GM12878 (cell line): ENCODE measurements around the gene PRKAB1. TPM values are rescaled to one million over a fixed set of nuclear protein-coding genes. Genes with fewer than 3 reads are reported as not detected.

ENCODE experiments used
- ATAC-seq: fragments of 200-7000 bp; cut with Tn5 transposase; 3 replicates; pipeline ENCODE4 v1.9.1; 2020; ENCODE audit warnings: mild to moderate bottlenecking, moderate library complexity
- BruUV-seq: library from RNA; stranded (reverse); fragments of 400-500 nt; replicated peaks from 2 replicates; lab custom pipeline; 2021; lab: Mats Ljungman, UMichigan
- CTCF ChIA-PET: fragments of 300-600 bp; sonication (Branson Sonifier 250); formaldehyde crosslinking; extraction: SDS; loops from one replicate; lab custom pipeline; 2021; ENCODE audit warnings: inconsistent platforms; lab: Yijun Ruan, JAX
- POLR2A ChIA-PET: fragments of 350-600 bp; formaldehyde crosslinking; extraction: SDS; loops from one replicate; lab custom pipeline; 2021; ENCODE audit warnings: inconsistent platforms; lab: Charles Lee
- RAD21 ChIA-PET: fragments of 300-600 bp; sonication (Branson Sonifier 250); formaldehyde crosslinking; loops from one replicate; lab custom pipeline; 2023; ENCODE audit warnings: antibody characterized with exemption; ENCODE audit not compliant: unreplicated experiment; lab: Charles Lee
- SMC1A ChIA-PET: fragments of 300-600 bp; sonication (Branson Sonifier 250); formaldehyde crosslinking; loops from one replicate; lab custom pipeline; 2023; ENCODE audit not compliant: unreplicated experiment, uncharacterized antibody; lab: Charles Lee
- DNase-seq: peaks from one replicate; pipeline ENCODE4 v3.0.0-alpha.2; 2011; ENCODE audit warnings: low read depth, low spot score
- FAIRE-seq: peaks from 3 replicates; lab custom pipeline; 2011; peaks lifted over from hg19 to GRCh38; lab: Jason Lieb, UNC
- H2AFZ ChIP-seq: 2 replicates; pipeline ENCODE4 v1.6.0; 2011; ENCODE audit warnings: low read depth, low read length, control low read depth; ENCODE audit not compliant: control insufficient read depth
- H3K27ac ChIP-seq: 2 replicates; pipeline ENCODE4 v1.5.1; 2011; ENCODE audit warnings: control low read depth; ENCODE audit not compliant: control insufficient read depth, insufficient read depth
- H3K27me3 ChIP-seq, 2 experiments: replicated peaks in 1 of 2; 2 replicates each; pipeline versions ENCODE4 v1.6.0 to v1.6.1; 2011; ENCODE audit warnings: low read length in 1 of 2; ENCODE audit not compliant: control insufficient read depth in 2 of 2, insufficient read depth in 2 of 2
- H3K36me3 ChIP-seq, 2 experiments: 2 replicates each; pipeline ENCODE4 v1.5.1; 2011; ENCODE audit warnings: low read length in 1 of 2; ENCODE audit not compliant: control insufficient read depth in 2 of 2, insufficient read depth in 2 of 2
- H3K4me1 ChIP-seq: 2 replicates; pipeline ENCODE4 v1.6.1; 2011; ENCODE audit warnings: mild to moderate bottlenecking, low read length, moderate library complexity, mixed read lengths; ENCODE audit not compliant: control insufficient read depth, insufficient read depth
- H3K4me2 ChIP-seq: 2 replicates; pipeline ENCODE4 v1.6.0; 2011; ENCODE audit warnings: control low read depth; ENCODE audit not compliant: control insufficient read depth, insufficient read depth
- H3K4me3 ChIP-seq: fragments of 200-600 bp; sonication (generic); 2 replicates; pipeline ENCODE4 v1.5.1; 2016
- H3K79me2 ChIP-seq: 2 replicates; pipeline ENCODE4 v1.6.0; 2011; ENCODE audit warnings: low read length; ENCODE audit not compliant: control insufficient read depth, insufficient read depth
- H3K9ac ChIP-seq: 2 replicates; pipeline ENCODE4 v1.8.0; 2011; ENCODE audit warnings: low read length, control low read depth, mixed read lengths; ENCODE audit not compliant: control insufficient read depth, insufficient read depth
- H3K9me3 ChIP-seq: replicated peaks from 3 replicates; pipeline ENCODE4 v1.5.1; 2011; ENCODE audit warnings: mild to moderate bottlenecking, low read length; ENCODE audit not compliant: control insufficient read depth, insufficient read depth
- H4K20me1 ChIP-seq: 2 replicates; pipeline ENCODE4 v1.6.0; 2011; ENCODE audit not compliant: control insufficient read depth, insufficient read depth
- CHD1 ChIP-seq: IDR thresholded peaks from 2 replicates; pipeline ENCODE4 v1.6.1; 2012; ENCODE audit warnings: low read depth, low read length, improper control_type of control experiment
- CREB1 ChIP-seq: IDR thresholded peaks from 2 replicates; pipeline ENCODE4 v1.6.1; 2012; ENCODE audit warnings: low read depth, mild to moderate bottlenecking, inconsistent platforms
- CREM ChIP-seq: IDR thresholded peaks from 2 replicates; pipeline ENCODE4 v1.6.1; 2014; ENCODE audit warnings: antibody characterized with exemption, low read depth
- GABPA ChIP-seq: IDR thresholded peaks from 2 replicates; pipeline ENCODE4 v1.6.1; 2014; ENCODE audit warnings: antibody characterized with exemption, low read depth, mild to moderate bottlenecking, inconsistent platforms
- IKZF2 ChIP-seq, 2 experiments: fragments of 450-650 bp; IDR thresholded peaks; 2 replicates each; pipeline ENCODE4 v1.6.1; 2017; ENCODE audit warnings: mild to moderate bottlenecking in 2 of 2, moderate library complexity in 2 of 2
- JUNB ChIP-seq: IDR thresholded peaks from 2 replicates; pipeline ENCODE4 v1.6.1; 2016; ENCODE audit warnings: antibody characterized with exemption, mild to moderate bottlenecking
- KLF5 ChIP-seq: fragments of 450-650 bp; IDR thresholded peaks from 2 replicates; pipeline ENCODE4 v1.6.1; 2014; ENCODE audit warnings: mild to moderate bottlenecking; ENCODE audit not compliant: partially characterized antibody
- MEF2B ChIP-seq: fragments of 450-650 bp; IDR thresholded peaks from 2 replicates; pipeline ENCODE4 v1.6.1; 2018; ENCODE audit warnings: mild to moderate bottlenecking, moderate library complexity; ENCODE audit not compliant: partially characterized antibody, poor library complexity, severe bottlenecking
- PAX5 ChIP-seq: IDR thresholded peaks from 2 replicates; pipeline ENCODE4 v1.6.1; 2011; ENCODE audit warnings: low read depth, low read length, borderline replicate concordance
- RFX5 ChIP-seq: IDR thresholded peaks from 2 replicates; pipeline ENCODE4 v1.6.1; 2011; ENCODE audit warnings: low read depth, low read length, improper control_type of control experiment
- SP1 ChIP-seq: IDR thresholded peaks from one replicate; pipeline ENCODE4 v1.6.1; 2011; ENCODE audit warnings: low read depth, low read length
- SPI1 ChIP-seq: IDR thresholded peaks from 2 replicates; pipeline ENCODE4 v1.6.1; 2011; ENCODE audit warnings: low read depth, mild to moderate bottlenecking, low read length, moderate library complexity, borderline replicate concordance; ENCODE audit not compliant: insufficient read depth
- SREBF1 ChIP-seq: IDR thresholded peaks from 2 replicates; pipeline ENCODE4 v1.6.1; 2012; ENCODE audit warnings: mild to moderate bottlenecking, low read length
- SREBF2 ChIP-seq: IDR thresholded peaks from 2 replicates; pipeline ENCODE4 v1.6.1; 2012; ENCODE audit warnings: mild to moderate bottlenecking, low read length
- SRF ChIP-seq, 2 experiments: IDR thresholded peaks; 2 replicates each; pipeline ENCODE4 v1.6.1; 2011; ENCODE audit warnings: low read depth in 2 of 2, low read length in 2 of 2, mild to moderate bottlenecking in 1 of 2, moderate library complexity in 1 of 2
- STAT3 ChIP-seq: IDR thresholded peaks from 2 replicates; pipeline ENCODE4 v1.6.1; 2011; ENCODE audit warnings: low read depth, low read length, improper control_type of control experiment
- ZZZ3 ChIP-seq: IDR thresholded peaks from 2 replicates; pipeline ENCODE4 v1.6.1; 2011; ENCODE audit warnings: low read depth; ENCODE audit not compliant: control insufficient read depth, insufficient read length
- WGBS: methylation state at CpG from one replicate; pipeline ENCODE4 v1.1.6; 2016; ENCODE audit warnings: low lambda C conversion rate; ENCODE audit not compliant: insufficient replicate concordance, insufficient coverage; ENCODE audit errors: missing lambda C conversion rate; 5-methylcytosine and 5-hydroxymethylcytosine counted together
- in situ Hi-C: fragments of 300-500 bp; cut with MboI; formaldehyde crosslinking; loops from 9 replicates; pipeline ENCODE4 v1.14.3; 2018; ENCODE audit warnings: mixed read lengths
- intact Hi-C: fragments of 100-400 bp; cut with micrococcal nuclease; formaldehyde crosslinking; loops from one replicate; pipeline ENCODE4 v1.14.2; 2022; ENCODE audit not compliant: unreplicated experiment
- polyA plus RNA-seq, 11 experiments: library from polyadenylated mRNA; depleted of rRNA in 4 of 11; unstranded in 6 of 11; stranded (reverse) in 5 of 11; fragments of >200 nt; fragmentation: Nextera tagmentation in 4 of 11; fragmentation: Illumina TruSeq in 1 of 11; extraction: Ambion mirVana in 4 of 11; extraction: Trizol in 1 of 11; gene quantifications; 1 replicate in 1 of 11; 2 replicates in 10 of 11; pipeline versions ENCODE4 v1.2.1 to v1.2.3, GENCODE V29; 2011 to 2016; ENCODE audit warnings: inconsistent platforms in 2 of 11, missing spikeins in 2 of 11, low read depth in 1 of 11
- total RNA-seq, 4 experiments: library from RNA; depleted of rRNA in 3 of 4; stranded (reverse); fragments of >200 nt in 3 of 4; fragmentation: Illumina TruSeq in 1 of 4; extraction: Trizol in 1 of 4; gene quantifications; 2 replicates each; pipeline versions ENCODE4 v1.2.1 to v1.2.3, GENCODE V29; 2013 to 2021
- TF ChIP-seq, protein P1 (sequence below): IDR thresholded peaks from 2 replicates; pipeline ENCODE4 v1.6.1; 2012; ENCODE audit warnings: low read depth, low read length, improper control_type of control experiment
- TF ChIP-seq, protein P2 (sequence below): fragments of 450-650 bp; IDR thresholded peaks from 2 replicates; pipeline ENCODE4 v1.6.1; 2014; ENCODE audit warnings: mild to moderate bottlenecking
- TF ChIP-seq, protein P3 (sequence below): fragments of 450-650 bp; IDR thresholded peaks from 2 replicates; pipeline ENCODE4 v1.6.1; 2016; ENCODE audit warnings: mild to moderate bottlenecking, moderate library complexity, borderline replicate concordance

The PRKAB1 gene
- total and polyA plus RNA-seq, 10 of the 15 experiments (the other 5 are each of a cell fraction or from before 2014, with no cell fraction given), result 24.6 to 85.0 (median 50.6) TPM

DNA sequence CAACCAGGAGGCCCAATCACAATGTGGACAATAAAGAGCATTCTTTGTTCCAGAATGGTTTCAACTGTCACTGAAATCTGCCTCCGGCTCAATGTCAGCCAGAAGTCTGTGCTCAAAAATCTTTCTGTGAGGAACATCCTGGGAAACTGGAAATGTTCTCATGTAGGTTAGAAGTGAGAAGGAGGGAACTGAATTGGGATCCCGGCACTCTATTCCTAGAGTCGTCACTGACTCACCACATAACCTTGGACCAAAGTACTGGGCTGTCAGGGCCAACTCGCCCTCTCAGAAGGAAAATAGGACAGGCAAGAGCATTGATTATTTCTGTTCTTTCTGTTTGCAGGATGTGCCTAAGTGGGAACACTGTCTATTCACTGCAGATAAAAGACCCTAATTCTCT, 57.6 kb downstream of the PRKAB1 start:
- Histone ChIP-seq H3K9ac (no peak overlapping the region), H3K9me3 (no peaks in the 10 kb centered on the region), H3K4me3 (no peak overlapping the region), H3K4me1 (peaks cover 5% of the 10 kb centered on the region; the same call in 1 of the 2 replicates), H3K36me3 (peaks cover 5 to 9% of the 10 kb centered on the region in 2 experiments), H3K27ac (no peak overlapping the region), H3K79me2 (no peaks in the 10 kb centered on the region), H3K4me2 (no peak overlapping the region), H4K20me1 (no peaks in the 10 kb centered on the region), H3K27me3 (no peaks in the 10 kb centered on the region), H2AFZ (no peak overlapping the region)
- DNase-seq (no peak), FAIRE-seq (no peak), ATAC-seq (no peak)
- ChIA-PET RAD21 (no interaction called here), POLR2A (no interaction called here), CTCF (no interaction called here), SMC1A (no interaction called here)
- in situ Hi-C loops (no loop called here), intact Hi-C loops (no loop called here)
- TF ChIP-seq STAT3, result no peak
- TF ChIP-seq, protein P1, sequence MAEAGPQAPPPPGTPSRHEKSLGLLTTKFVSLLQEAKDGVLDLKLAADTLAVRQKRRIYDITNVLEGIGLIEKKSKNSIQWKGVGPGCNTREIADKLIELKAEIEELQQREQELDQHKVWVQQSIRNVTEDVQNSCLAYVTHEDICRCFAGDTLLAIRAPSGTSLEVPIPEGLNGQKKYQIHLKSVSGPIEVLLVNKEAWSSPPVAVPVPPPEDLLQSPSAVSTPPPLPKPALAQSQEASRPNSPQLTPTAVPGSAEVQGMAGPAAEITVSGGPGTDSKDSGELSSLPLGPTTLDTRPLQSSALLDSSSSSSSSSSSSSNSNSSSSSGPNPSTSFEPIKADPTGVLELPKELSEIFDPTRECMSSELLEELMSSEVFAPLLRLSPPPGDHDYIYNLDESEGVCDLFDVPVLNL, result no peak
- TF ChIP-seq IKZF2 (IDR thresholded peaks at IDR 0.05), result no peak
- no peak for TF ChIP-seq ZZZ3
- no peak for TF ChIP-seq SRF (IDR thresholded peaks at IDR 0.05; ENCODE audit: low read depth in 2 of 2, low read length in 2 of 2)
- TF ChIP-seq SPI1, result no peak
- TF ChIP-seq JUNB, result no peak
- TF ChIP-seq SP1, result no peak
- no peak for TF ChIP-seq RFX5
- TF ChIP-seq CHD1, result no peak
- TF ChIP-seq CREB1, result no peak
- TF ChIP-seq, protein P2, sequence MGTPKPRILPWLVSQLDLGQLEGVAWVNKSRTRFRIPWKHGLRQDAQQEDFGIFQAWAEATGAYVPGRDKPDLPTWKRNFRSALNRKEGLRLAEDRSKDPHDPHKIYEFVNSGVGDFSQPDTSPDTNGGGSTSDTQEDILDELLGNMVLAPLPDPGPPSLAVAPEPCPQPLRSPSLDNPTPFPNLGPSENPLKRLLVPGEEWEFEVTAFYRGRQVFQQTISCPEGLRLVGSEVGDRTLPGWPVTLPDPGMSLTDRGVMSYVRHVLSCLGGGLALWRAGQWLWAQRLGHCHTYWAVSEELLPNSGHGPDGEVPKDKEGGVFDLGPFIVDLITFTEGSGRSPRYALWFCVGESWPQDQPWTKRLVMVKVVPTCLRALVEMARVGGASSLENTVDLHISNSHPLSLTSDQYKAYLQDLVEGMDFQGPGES, result no peak
- TF ChIP-seq MEF2B, result no peak
- no peak for TF ChIP-seq CREM
- no peak for TF ChIP-seq PAX5
- TF ChIP-seq KLF5, result no peak
- TF ChIP-seq SREBF1, result no peak
- TF ChIP-seq, protein P3, sequence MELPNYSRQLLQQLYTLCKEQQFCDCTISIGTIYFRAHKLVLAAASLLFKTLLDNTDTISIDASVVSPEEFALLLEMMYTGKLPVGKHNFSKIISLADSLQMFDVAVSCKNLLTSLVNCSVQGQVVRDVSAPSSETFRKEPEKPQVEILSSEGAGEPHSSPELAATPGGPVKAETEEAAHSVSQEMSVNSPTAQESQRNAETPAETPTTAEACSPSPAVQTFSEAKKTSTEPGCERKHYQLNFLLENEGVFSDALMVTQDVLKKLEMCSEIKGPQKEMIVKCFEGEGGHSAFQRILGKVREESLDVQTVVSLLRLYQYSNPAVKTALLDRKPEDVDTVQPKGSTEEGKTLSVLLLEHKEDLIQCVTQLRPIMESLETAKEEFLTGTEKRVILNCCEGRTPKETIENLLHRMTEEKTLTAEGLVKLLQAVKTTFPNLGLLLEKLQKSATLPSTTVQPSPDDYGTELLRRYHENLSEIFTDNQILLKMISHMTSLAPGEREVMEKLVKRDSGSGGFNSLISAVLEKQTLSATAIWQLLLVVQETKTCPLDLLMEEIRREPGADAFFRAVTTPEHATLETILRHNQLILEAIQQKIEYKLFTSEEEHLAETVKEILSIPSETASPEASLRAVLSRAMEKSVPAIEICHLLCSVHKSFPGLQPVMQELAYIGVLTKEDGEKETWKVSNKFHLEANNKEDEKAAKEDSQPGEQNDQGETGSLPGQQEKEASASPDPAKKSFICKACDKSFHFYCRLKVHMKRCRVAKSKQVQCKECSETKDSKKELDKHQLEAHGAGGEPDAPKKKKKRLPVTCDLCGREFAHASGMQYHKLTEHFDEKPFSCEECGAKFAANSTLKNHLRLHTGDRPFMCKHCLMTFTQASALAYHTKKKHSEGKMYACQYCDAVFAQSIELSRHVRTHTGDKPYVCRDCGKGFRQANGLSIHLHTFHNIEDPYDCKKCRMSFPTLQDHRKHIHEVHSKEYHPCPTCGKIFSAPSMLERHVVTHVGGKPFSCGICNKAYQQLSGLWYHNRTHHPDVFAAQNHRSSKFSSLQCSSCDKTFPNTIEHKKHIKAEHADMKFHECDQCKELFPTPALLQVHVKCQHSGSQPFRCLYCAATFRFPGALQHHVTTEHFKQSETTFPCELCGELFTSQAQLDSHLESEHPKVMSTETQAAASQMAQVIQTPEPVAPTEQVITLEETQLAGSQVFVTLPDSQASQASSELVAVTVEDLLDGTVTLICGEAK, result no peak
- TF ChIP-seq SREBF2, result no peak
- no peak for TF ChIP-seq GABPA
- no TSS peak for BruUV-seq
- WGBS, result 100% methylated on average over 4 of the region's 4 CpGs
